HepG2 (cell line): Measurements from ENCODE around the gene CFAP300. TPM values are rescaled to one million over a fixed set of nuclear protein-coding genes. Genes with fewer than 3 reads are reported as not detected.
A peak's percentile ranks its signal among the peaks of the same experiment; 100 is the strongest.

Experiments used
- CBX1 ChIP-seq: IDR thresholded peaks from one replicate; pipeline ENCODE4 v1.6.1; 2016; ENCODE audit warnings: antibody characterized with exemption, low read depth
- EP300 ChIP-seq, 3 experiments: sonication (generic) in 1 of 3; formaldehyde crosslinking in 1 of 3; IDR thresholded peaks; 2 replicates each; pipeline versions ENCODE4 v1.5.1 to v1.6.1; 2011 to 2020; ENCODE audit warnings: low read depth in 2 of 3, low read length in 2 of 3, borderline replicate concordance in 1 of 3, improper control_type of control experiment in 1 of 3, mild to moderate bottlenecking in 1 of 3, missing genetic modification reagents in 1 of 3, moderate library complexity in 1 of 3
- GLI4 ChIP-seq: sonication (generic); formaldehyde crosslinking; IDR thresholded peaks from 2 replicates; pipeline ENCODE4 v1.5.1; 2020; ENCODE audit warnings: missing genetic modification reagents, mild to moderate bottlenecking, moderate library complexity, borderline replicate concordance
- JUND ChIP-seq: sonication (generic); formaldehyde crosslinking; IDR thresholded peaks from 2 replicates; pipeline ENCODE4 v1.8.0; 2022; ENCODE audit warnings: mild to moderate bottlenecking, missing genetic modification reagents
- NCOA2 ChIP-seq: sonication (generic); formaldehyde crosslinking; IDR thresholded peaks from 2 replicates; pipeline ENCODE4 v1.8.0; 2022; ENCODE audit warnings: inconsistent platforms
- NFKB2 ChIP-seq: sonication (generic); formaldehyde crosslinking; IDR thresholded peaks from 2 replicates; pipeline ENCODE4 v1.4.0; 2020; ENCODE audit warnings: missing genetic modification reagents, borderline replicate concordance
- NFRKB ChIP-seq: fragments of 450-650 bp; IDR thresholded peaks from 2 replicates; pipeline ENCODE4 v1.6.1; 2017
- PAWR ChIP-seq: sonication (generic); formaldehyde crosslinking; IDR thresholded peaks from 2 replicates; pipeline ENCODE4 v1.4.0; 2020; ENCODE audit warnings: missing genetic modification reagents, mild to moderate bottlenecking, borderline replicate concordance
- SRSF9 ChIP-seq: fragments of 200-400 bp; formaldehyde crosslinking; IDR thresholded peaks from 2 replicates; pipeline ENCODE4 v1.6.1; 2018; ENCODE audit warnings: borderline replicate concordance, mild to moderate bottlenecking, low read depth, low read length; ENCODE audit not compliant: insufficient read depth, poor library complexity, severe bottlenecking
- ZFP1 ChIP-seq: IDR thresholded peaks from 2 replicates; pipeline ENCODE4 v1.6.1; 2016
- ZKSCAN5 ChIP-seq: sonication (generic); formaldehyde crosslinking; IDR thresholded peaks from 2 replicates; pipeline ENCODE4 v1.5.1; 2020; ENCODE audit warnings: mild to moderate bottlenecking, missing genetic modification reagents
- ZNF329 ChIP-seq: sonication (generic); formaldehyde crosslinking; IDR thresholded peaks from 2 replicates; pipeline ENCODE4 v1.9.0; 2021; ENCODE audit warnings: low read depth, mild to moderate bottlenecking, missing genetic modification reagents
- ZNF441 ChIP-seq: sonication (generic); formaldehyde crosslinking; IDR thresholded peaks from 2 replicates; pipeline ENCODE4 v1.7.0; 2021; ENCODE audit warnings: missing genetic modification reagents, borderline replicate concordance
- ZNF572 ChIP-seq: sonication (generic); formaldehyde crosslinking; IDR thresholded peaks from 2 replicates; pipeline ENCODE4 v1.5.1; 2020; ENCODE audit warnings: mild to moderate bottlenecking, missing genetic modification reagents
- ZNF639 ChIP-seq: conservative IDR thresholded peaks from 2 replicates; pipeline ENCODE4 v1.6.1; 2018; ENCODE audit warnings: missing genetic modification reagents
- ZSCAN5A ChIP-seq: sonication (generic); formaldehyde crosslinking; IDR thresholded peaks from 2 replicates; pipeline ENCODE4 v1.8.0; 2022; ENCODE audit warnings: mild to moderate bottlenecking, missing genetic modification reagents, borderline replicate concordance
- ZUFSP ChIP-seq: sonication (generic); formaldehyde crosslinking; IDR thresholded peaks from 2 replicates; pipeline ENCODE4 v1.9.0; 2021; ENCODE audit warnings: missing genetic modification reagents, mild to moderate bottlenecking, borderline replicate concordance
- polyA plus RNA-seq, 8 experiments: library from polyadenylated mRNA; depleted of rRNA in 3 of 8; stranded (reverse) in 7 of 8; unstranded in 1 of 8; fragments of >200 nt; fragmentation: Illumina TruSeq in 4 of 8; extraction: Trizol in 4 of 8; gene quantifications; 2 replicates each; pipeline versions ENCODE4 v1.2.1 to v1.2.3, GENCODE V29; 2011 to 2016; ENCODE audit warnings: low read depth in 4 of 8, missing spikeins in 1 of 8, mixed read lengths in 1 of 8; ENCODE audit not compliant: insufficient read depth in 1 of 8
- total RNA-seq, 5 experiments: library from RNA; depleted of rRNA; stranded (reverse); fragments of >200 nt; fragmentation: Illumina TruSeq; extraction: Trizol; gene quantifications; 2 replicates each; pipeline ENCODE4 v1.2.3, GENCODE V29; 2016; ENCODE audit warnings: low read depth in 1 of 5
- TF ChIP-seq, protein P1 (sequence below): sonication (generic); formaldehyde crosslinking; IDR thresholded peaks from 2 replicates; pipeline ENCODE4 v1.4.0; 2020; ENCODE audit warnings: mild to moderate bottlenecking, missing genetic modification reagents
- TF ChIP-seq, protein P2 (sequence below): IDR thresholded peaks from 2 replicates; pipeline ENCODE4 v1.6.1; 2016; ENCODE audit warnings: missing biosample characterization, missing genetic modification reagents, low read depth

Gene CFAP300
- total and polyA plus RNA-seq, 2 of the 13 experiments (the other 11 are each of a cell fraction or from before 2014, with no cell fraction given), result not detected

DNA sequence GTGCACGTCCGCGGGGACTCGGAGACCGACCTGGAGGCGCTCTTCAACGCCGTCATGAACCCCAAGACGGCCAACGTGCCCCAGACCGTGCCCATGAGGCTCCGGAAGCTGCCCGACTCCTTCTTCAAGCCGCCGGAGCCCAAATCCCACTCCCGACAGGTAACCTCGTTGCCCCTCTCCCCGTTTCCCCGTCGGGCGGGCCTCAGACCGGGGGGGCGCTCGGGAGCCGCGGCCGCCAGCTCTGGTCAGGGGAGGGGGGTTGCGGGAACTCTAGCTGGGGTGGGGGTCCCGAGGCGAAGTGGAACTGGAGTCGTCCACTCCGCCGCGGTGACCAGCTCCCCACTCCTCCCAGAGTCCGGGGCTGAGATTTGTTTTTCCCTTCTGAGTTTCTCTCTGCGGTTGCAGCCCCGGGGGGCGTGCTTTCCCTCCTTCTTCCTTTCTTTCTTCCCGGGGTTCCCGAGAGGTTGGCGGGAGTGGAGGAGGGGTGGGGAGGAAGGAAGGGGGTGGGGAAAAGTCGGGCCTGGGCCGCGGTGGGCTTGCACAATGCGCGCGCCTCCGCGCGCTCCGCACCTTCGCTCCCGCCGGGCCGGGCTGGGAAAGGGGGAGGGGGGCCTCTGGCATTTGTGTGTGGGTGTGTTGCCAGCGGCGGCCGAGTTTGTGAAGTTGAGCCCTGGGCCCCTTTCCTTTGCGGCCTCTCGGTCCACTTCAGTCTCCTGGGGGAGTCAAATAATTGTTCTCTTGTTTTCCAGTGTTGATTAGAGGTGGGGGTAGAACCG is 64.0 kb downstream of the CFAP300 start (continued):
- TF ChIP-seq ZNF329 (CRISPR knock-in tag), result no peak
- no peak for TF ChIP-seq JUND (CRISPR knock-in tag)
- TF ChIP-seq ZNF441, result no peak
- TF ChIP-seq GLI4, result no peak
- TF ChIP-seq ZNF639 (CRISPR knock-in tag), result no peak; the same call in 1 of the 2 replicates
- no peak for TF ChIP-seq PAWR (CRISPR knock-in tag)
- TF ChIP-seq ZFP1 (CRISPR knock-in tag), result no peak
- no peak; the same call in 1 of the 2 replicates for TF ChIP-seq NCOA2
- no peak; the same call in 1 of the 2 replicates for TF ChIP-seq ZSCAN5A (CRISPR knock-in tag)
- TF ChIP-seq, protein P1, sequence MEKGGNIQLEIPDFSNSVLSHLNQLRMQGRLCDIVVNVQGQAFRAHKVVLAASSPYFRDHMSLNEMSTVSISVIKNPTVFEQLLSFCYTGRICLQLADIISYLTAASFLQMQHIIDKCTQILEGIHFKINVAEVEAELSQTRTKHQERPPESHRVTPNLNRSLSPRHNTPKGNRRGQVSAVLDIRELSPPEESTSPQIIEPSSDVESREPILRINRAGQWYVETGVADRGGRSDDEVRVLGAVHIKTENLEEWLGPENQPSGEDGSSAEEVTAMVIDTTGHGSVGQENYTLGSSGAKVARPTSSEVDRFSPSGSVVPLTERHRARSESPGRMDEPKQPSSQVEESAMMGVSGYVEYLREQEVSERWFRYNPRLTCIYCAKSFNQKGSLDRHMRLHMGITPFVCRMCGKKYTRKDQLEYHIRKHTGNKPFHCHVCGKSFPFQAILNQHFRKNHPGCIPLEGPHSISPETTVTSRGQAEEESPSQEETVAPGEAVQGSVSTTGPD (CRISPR knock-in tag), result no peak; the same call in 1 of the 2 replicates
- no peak for TF ChIP-seq NFRKB
- TF ChIP-seq ZUFSP (CRISPR knock-in tag), result no peak
- TF ChIP-seq EP300 (IDR thresholded peaks at IDR 0.05; ENCODE audit: low read depth in 2 of 2, low read length in 2 of 2), result peak; percentile 75 to 83; a peak in 2 of 4 replicates
- TF ChIP-seq EP300 (CRISPR knock-in tag; IDR thresholded peaks at IDR 0.05; ENCODE audit: borderline replicate concordance), result no peak
- peak; percentile 63; the same call in 1 of the 2 replicates for TF ChIP-seq NFKB2 (CRISPR knock-in tag)
- no peak for TF ChIP-seq CBX1
- TF ChIP-seq, protein P2, sequence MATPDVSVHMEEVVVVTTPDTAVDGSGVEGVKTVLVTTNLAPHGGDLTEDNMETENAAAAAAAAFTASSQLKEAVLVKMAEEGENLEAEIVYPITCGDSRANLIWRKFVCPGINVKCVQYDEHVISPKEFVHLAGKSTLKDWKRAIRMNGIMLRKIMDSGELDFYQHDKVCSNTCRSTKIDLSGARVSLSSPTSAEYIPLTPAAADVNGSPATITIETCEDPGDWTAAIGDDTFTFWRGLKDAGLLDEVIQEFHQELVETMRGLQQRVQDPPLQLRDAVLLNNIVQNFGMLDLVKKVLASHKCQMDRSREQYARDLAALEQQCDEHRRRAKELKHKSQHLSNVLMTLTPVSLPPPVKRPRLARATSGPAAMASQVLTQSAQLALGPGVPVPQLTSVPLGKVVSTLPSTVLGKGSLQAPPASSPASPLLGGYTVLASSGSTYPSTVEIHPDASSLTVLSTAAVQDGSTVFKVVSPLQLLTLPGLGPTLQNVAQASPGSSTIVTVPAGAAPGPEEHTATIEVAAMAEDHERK (CRISPR knock-in tag), result no peak
- TF ChIP-seq ZKSCAN5 (CRISPR knock-in tag), result no peak
- no peak for TF ChIP-seq ZNF572
- TF ChIP-seq SRSF9, result no peak
